Chondrocyte (in vitro differentiated cells): ENCODE measurements around the gene UBE2H. TPM values are rescaled to one million over a fixed set of nuclear protein-coding genes. Genes with fewer than 3 reads are reported as not detected.

Experiments used
- DNase-seq: peaks from one replicate; pipeline ENCODE4 v3.0.0; 2021; ENCODE audit warnings: mixed read lengths, low spot score
- H3K27ac Mint-ChIP-seq: one replicate; pipeline ENCODE4 v1.8.0; 2021; ENCODE audit warnings: mild to moderate bottlenecking, moderate library complexity, mixed read lengths; ENCODE audit not compliant: unreplicated experiment
- H3K27me3 Mint-ChIP-seq: 2 replicates; pipeline ENCODE4 v1.8.0; 2021; ENCODE audit warnings: low read depth, mixed read lengths
- H3K36me3 Mint-ChIP-seq: 2 replicates; pipeline ENCODE4 v1.8.0; 2021; ENCODE audit warnings: low read depth, mixed read lengths
- H3K4me1 Mint-ChIP-seq: 2 replicates; pipeline ENCODE4 v1.8.0; 2021; ENCODE audit warnings: low read depth, mild to moderate bottlenecking, mixed read lengths
- H3K4me3 Mint-ChIP-seq: one replicate; pipeline ENCODE4 v1.8.0; 2021; ENCODE audit warnings: mild to moderate bottlenecking, moderate library complexity, mixed read lengths; ENCODE audit not compliant: unreplicated experiment
- H3K9me3 Mint-ChIP-seq: 2 replicates; pipeline ENCODE4 v1.8.0; 2021; ENCODE audit warnings: low read depth, mixed read lengths
- total RNA-seq: library from RNA; stranded (reverse); gene quantifications from 3 replicates; pipeline ENCODE4 v1.2.1, GENCODE V29; 2021
- TF ChIP-seq, protein P1 (sequence below): fragments of 200-600 bp; sonication (generic); IDR thresholded peaks from 2 replicates; pipeline ENCODE4 v1.5.0; 2021; ENCODE audit warnings: antibody characterized with exemption, mild to moderate bottlenecking, moderate library complexity

Gene UBE2H
- total RNA-seq, 1 donor from 2014 or later, result 167 TPM

- peak overlapping the region; percentile 41 for H3K27ac Mint-ChIP-seq
- peaks cover 6% of the 10 kb centered on the region for H3K36me3 Mint-ChIP-seq
Observed at GRCh38 chr7:129939881-129940280, 12.9 kb downstream of the UBE2H start.

DNA sequence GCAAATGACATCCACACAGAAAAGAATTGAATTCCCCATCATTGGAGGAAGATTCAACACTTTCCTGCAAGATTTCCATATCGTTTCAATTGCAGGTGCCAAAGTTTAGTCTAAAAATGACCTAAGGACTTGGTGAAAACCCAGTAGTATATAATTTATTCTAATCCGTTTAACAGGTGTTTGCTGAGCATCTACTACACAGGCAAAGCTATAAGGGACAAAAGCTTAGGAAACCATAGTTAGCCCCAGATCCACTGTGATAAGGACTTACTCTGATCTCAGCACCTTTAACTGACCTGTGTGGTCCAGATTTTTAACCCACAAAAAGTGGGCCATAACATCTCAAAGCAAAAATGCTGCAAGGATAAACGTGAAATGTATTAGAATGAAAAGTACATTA is 19.1 kb downstream of the UBE2H start:
- peaks cover 3% of the 10 kb centered on the region for H3K36me3 Mint-ChIP-seq
- no peak for DNase-seq
- no peaks in the 10 kb centered on the region for H3K9me3 Mint-ChIP-seq
- no peak overlapping the region for H3K4me3 Mint-ChIP-seq
- H3K27me3 Mint-ChIP-seq, result no peaks in the 10 kb centered on the region
- H3K27ac Mint-ChIP-seq, result no peak overlapping the region
- TF ChIP-seq, protein P1, sequence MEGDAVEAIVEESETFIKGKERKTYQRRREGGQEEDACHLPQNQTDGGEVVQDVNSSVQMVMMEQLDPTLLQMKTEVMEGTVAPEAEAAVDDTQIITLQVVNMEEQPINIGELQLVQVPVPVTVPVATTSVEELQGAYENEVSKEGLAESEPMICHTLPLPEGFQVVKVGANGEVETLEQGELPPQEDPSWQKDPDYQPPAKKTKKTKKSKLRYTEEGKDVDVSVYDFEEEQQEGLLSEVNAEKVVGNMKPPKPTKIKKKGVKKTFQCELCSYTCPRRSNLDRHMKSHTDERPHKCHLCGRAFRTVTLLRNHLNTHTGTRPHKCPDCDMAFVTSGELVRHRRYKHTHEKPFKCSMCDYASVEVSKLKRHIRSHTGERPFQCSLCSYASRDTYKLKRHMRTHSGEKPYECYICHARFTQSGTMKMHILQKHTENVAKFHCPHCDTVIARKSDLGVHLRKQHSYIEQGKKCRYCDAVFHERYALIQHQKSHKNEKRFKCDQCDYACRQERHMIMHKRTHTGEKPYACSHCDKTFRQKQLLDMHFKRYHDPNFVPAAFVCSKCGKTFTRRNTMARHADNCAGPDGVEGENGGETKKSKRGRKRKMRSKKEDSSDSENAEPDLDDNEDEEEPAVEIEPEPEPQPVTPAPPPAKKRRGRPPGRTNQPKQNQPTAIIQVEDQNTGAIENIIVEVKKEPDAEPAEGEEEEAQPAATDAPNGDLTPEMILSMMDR, result no peak
- H3K4me1 Mint-ChIP-seq, result peaks cover 3% of the 10 kb centered on the region

More at GRCh38 chr7:129939881-129940280, 12.9 kb downstream of the UBE2H start:
- Mint-ChIP-seq H3K9me3 (no peaks in the 10 kb centered on the region), H3K4me1 (peaks cover 30% of the 10 kb centered on the region), H3K27me3 (no peaks in the 10 kb centered on the region), H3K4me3 (no peak overlapping the region)
- DNase-seq, result no peak
- TF ChIP-seq, protein P1, result no peak

DNA sequence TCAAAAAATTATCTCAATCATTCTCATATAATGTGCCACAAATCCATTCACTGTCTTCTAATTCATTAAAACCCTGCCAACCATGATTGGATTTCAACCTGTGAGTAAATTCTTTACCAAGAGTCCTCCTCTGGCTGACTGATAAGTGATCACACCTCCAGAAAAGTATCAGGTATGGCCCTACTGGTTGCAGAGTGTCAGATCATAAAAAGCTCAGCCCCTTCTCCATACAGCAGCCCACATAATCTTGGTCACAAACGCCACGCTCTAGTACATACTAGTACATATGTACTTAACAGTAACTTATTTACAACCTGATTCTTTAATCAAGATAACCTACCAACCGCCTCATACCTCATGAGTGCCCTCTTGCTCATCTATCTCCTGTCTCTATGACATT is 26.1 kb downstream of the UBE2H start:
- DNase-seq, result no peak
- H3K4me3 Mint-ChIP-seq, result no peak overlapping the region
- TF ChIP-seq, protein P1, result no peak

GRCh38 chr7:129925416-129926002 is 27.3 kb downstream of the UBE2H start:
- H3K9me3 Mint-ChIP-seq, result no peaks in the 10 kb centered on the region
- H3K4me1 Mint-ChIP-seq, result peaks cover 29% of the 10 kb centered on the region
- no peaks in the 10 kb centered on the region for H3K27me3 Mint-ChIP-seq
- DNase-seq, result no peak
- H3K4me3 Mint-ChIP-seq, result no peak overlapping the region
- TF ChIP-seq, protein P1, result no peak
- peaks cover 18% of the 10 kb centered on the region for H3K36me3 Mint-ChIP-seq
- peak overlapping the region; percentile 53 for H3K27ac Mint-ChIP-seq

More for the DNA sequence above, 26.1 kb downstream of the UBE2H start:
- peaks cover 25% of the 10 kb centered on the region for H3K4me1 Mint-ChIP-seq
- peaks cover 16% of the 10 kb centered on the region for H3K36me3 Mint-ChIP-seq
- no peaks in the 10 kb centered on the region for H3K9me3 Mint-ChIP-seq
- no peaks in the 10 kb centered on the region for H3K27me3 Mint-ChIP-seq
- H3K27ac Mint-ChIP-seq, result no peak overlapping the region

- DNase-seq, result no peak
- Mint-ChIP-seq H3K27ac (no peak overlapping the region), H3K4me3 (no peak overlapping the region), H3K9me3 (no peaks in the 10 kb centered on the region), H3K36me3 (peaks cover 20% of the 10 kb centered on the region), H3K27me3 (no peaks in the 10 kb centered on the region), H3K4me1 (peaks cover 31% of the 10 kb centered on the region)
- TF ChIP-seq, protein P1, result no peak
Observed at GRCh38 chr7:129924602-129925001, 28.2 kb downstream of the UBE2H start.
